Measurements from ENCODE around the gene WBP1L. TPM values are rescaled to one million over a fixed set of nuclear protein-coding genes. Genes with fewer than 3 reads are reported as not detected.
A peak's percentile ranks its signal among the peaks of the same experiment; 100 is the strongest.
"Not testable (repeated sequence)": the region's sequence is repeated elsewhere in the genome, so short reads cannot be mapped to it uniquely, and the experiment has no call there.

The WBP1L gene
- total RNA-seq, 1 donor from 2014 or later, result 26.1 TPM

- no peak for TF ChIP-seq CTCF (IDR thresholded peaks at IDR 0.05; ENCODE audit: insufficient read depth, low read length, severe bottlenecking)
- no peaks in the 10 kb centered on the region for H3K36me3 ChIP-seq (ENCODE audit: control insufficient read depth, insufficient read depth, low read length)
- no peak overlapping the region for H3K4me3 ChIP-seq (ENCODE audit: low read depth, low read length)
- no peaks in the 10 kb centered on the region for H3K27me3 ChIP-seq (ENCODE audit: control insufficient read depth, insufficient read depth, low read length)
- FAIRE-seq, result no peak
- DNase-seq (ENCODE audit: low read depth), result no peak
Observed at GRCh38 chr10:102832987-102833386, 89.2 kb downstream of the WBP1L start.

- DNase-seq (ENCODE audit: low read depth), result no peak
- FAIRE-seq, result no peak
- Histone ChIP-seq H3K4me3 (ENCODE audit: low read depth, low read length) (no peak overlapping the region), H3K27me3 (ENCODE audit: control insufficient read depth, insufficient read depth, low read length) (no peaks in the 10 kb centered on the region), H3K36me3 (ENCODE audit: control insufficient read depth, insufficient read depth, low read length) (no peaks in the 10 kb centered on the region)
- TF ChIP-seq CTCF (IDR thresholded peaks at IDR 0.05; ENCODE audit: insufficient read depth, low read length, severe bottlenecking), result no peak
Observed at GRCh38 chr10:102834143-102834542, 90.4 kb downstream of the WBP1L start.

GRCh38 chr10:102835007-102835482 lies 91.3 kb downstream of the WBP1L start:
- Histone ChIP-seq H3K4me3 (ENCODE audit: low read depth, low read length) (no peak overlapping the region), H3K27me3 (ENCODE audit: control insufficient read depth, insufficient read depth, low read length) (no peaks in the 10 kb centered on the region), H3K36me3 (ENCODE audit: control insufficient read depth, insufficient read depth, low read length) (no peaks in the 10 kb centered on the region)
- peak; percentile 92 for TF ChIP-seq CTCF (IDR thresholded peaks at IDR 0.05; ENCODE audit: insufficient read depth, low read length, severe bottlenecking)
- peak; percentile 63 for DNase-seq (ENCODE audit: low read depth)
- no peak for FAIRE-seq

GRCh38 chr10:102837230-102837721 lies 93.5 kb downstream of the WBP1L start, which contains the start of gene CYP17A1:
TSS of gene CYP17A1 (minus strand) at chr10:102837413. CDS start at chr10:102837361, 52 bp downstream.
- no peaks in the 10 kb centered on the region for H3K36me3 ChIP-seq (ENCODE audit: control insufficient read depth, insufficient read depth, low read length)
- TF ChIP-seq CTCF (IDR thresholded peaks at IDR 0.05; ENCODE audit: insufficient read depth, low read length, severe bottlenecking), result no peak
- FAIRE-seq (no peak), DNase-seq (ENCODE audit: low read depth) (no peak)
- H3K4me3 ChIP-seq (ENCODE audit: low read depth, low read length), result no peak within 1 kb of the TSS
- peaks cover 2% of the 10 kb centered on the region for H3K27me3 ChIP-seq (ENCODE audit: control insufficient read depth, insufficient read depth, low read length)

- H3K4me3 ChIP-seq (ENCODE audit: low read depth, low read length); FAIRE-seq: not testable (repeated sequence)
Observed at GRCh38 chr10:102838276-102838927, 94.7 kb downstream of the WBP1L start.

GRCh38 chr10:102841827-102842345 lies 98.1 kb downstream of the WBP1L start:
- DNase-seq (ENCODE audit: low read depth) (no peak), FAIRE-seq (no peak)
- H3K4me3 ChIP-seq (ENCODE audit: low read depth, low read length), result no peak overlapping the region
- no peaks in the 10 kb centered on the region for H3K36me3 ChIP-seq (ENCODE audit: control insufficient read depth, insufficient read depth, low read length)
- peaks cover 2% of the 10 kb centered on the region for H3K27me3 ChIP-seq (ENCODE audit: control insufficient read depth, insufficient read depth, low read length)
- no peak for TF ChIP-seq CTCF (IDR thresholded peaks at IDR 0.05; ENCODE audit: insufficient read depth, low read length, severe bottlenecking)

More at GRCh38 chr10:102838276-102838927, 94.7 kb downstream of the WBP1L start:
- H3K36me3 ChIP-seq (ENCODE audit: control insufficient read depth, insufficient read depth, low read length); DNase-seq (ENCODE audit: low read depth); H3K27me3 ChIP-seq (ENCODE audit: control insufficient read depth, insufficient read depth, low read length): not testable (repeated sequence)

- not testable (repeated sequence) for H3K36me3 ChIP-seq (ENCODE audit: control insufficient read depth, insufficient read depth, low read length); DNase-seq (ENCODE audit: low read depth); H3K4me3 ChIP-seq (ENCODE audit: low read depth, low read length); H3K27me3 ChIP-seq (ENCODE audit: control insufficient read depth, insufficient read depth, low read length)
- FAIRE-seq, result peak; percentile 13
Observed at GRCh38 chr10:102843139-102843538, 99.4 kb downstream of the WBP1L start.

- FAIRE-seq; H3K4me3 ChIP-seq (ENCODE audit: low read depth, low read length); H3K36me3 ChIP-seq (ENCODE audit: control insufficient read depth, insufficient read depth, low read length); H3K27me3 ChIP-seq (ENCODE audit: control insufficient read depth, insufficient read depth, low read length); DNase-seq (ENCODE audit: low read depth): not testable (repeated sequence)
Observed at GRCh38 chr10:102844190-102844776, 100.5 kb downstream of the WBP1L start.
